SHP77 (cell line): ENCODE results near the gene ARHGAP25.

Experiments
- DNase-seq, 2 experiments: peaks; one replicate each; lab custom pipeline; 2025; lab: John Stamatoyannopoulos, UW

Gene ARHGAP25

GRCh38 chr2:68861330-68861729, 126.7 kb downstream of the ARHGAP25 start:
- no peak for DNase-seq

- DNase-seq: no peak
These were observed 128.3 kb downstream of the ARHGAP25 start for GRCh38 chr2:68862889-68863288.

- no peak for DNase-seq
These were observed 129.4 kb downstream of the ARHGAP25 start for GRCh38 chr2:68863996-68864395.

- DNase-seq: no peak
These were observed 130.5 kb downstream of the ARHGAP25 start for GRCh38 chr2:68865108-68865507.

GRCh38 chr2:68870215-68870614, 135.6 kb downstream of the ARHGAP25 start:
- no peak for DNase-seq

- DNase-seq: no peak
These were observed 136.7 kb downstream of the ARHGAP25 start, which contains the start of gene BMP10 for GRCh38 chr2:68871159-68871764. Gene BMP10, minus strand, starts transcription at chr2:68871397. Its CDS starts 39 bp downstream, at chr2:68871358.
